ENCODE data around the gene ASB13. TPM values are rescaled to one million over a fixed set of nuclear protein-coding genes. Genes with fewer than 3 reads are reported as not detected.

The ASB13 gene
- total RNA-seq, 1 experiment from 2014 or later: 13.8 TPM

DNA sequence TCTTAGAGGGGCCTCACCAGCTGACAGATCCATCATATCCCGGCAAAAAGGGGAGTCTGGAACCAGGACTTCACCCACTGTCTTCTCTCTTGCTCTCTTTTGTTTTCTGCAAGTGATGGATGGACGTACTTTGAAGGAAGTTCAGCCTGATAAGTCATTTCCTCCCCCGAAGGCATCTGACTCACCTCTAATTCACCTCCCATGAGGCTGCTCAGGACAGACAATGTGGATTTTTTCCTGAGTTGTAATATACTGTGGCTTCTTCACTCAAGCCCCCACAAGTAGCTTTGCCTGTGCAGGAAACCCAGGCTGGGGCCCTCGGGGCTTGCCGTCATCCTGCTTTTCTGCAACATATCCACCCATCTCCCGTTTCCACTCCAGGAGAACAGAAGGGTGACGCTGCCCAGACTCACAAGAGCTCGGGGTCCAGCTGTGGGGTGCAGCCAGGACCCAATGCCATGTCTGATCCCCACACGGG, 70.4 kb downstream of the ASB13 start:
- H3K4me1 ChIP-seq (ENCODE audit: insufficient read depth, low read length): no peaks in the 10 kb centered on the region
- H3K23me2 ChIP-seq (ENCODE audit: insufficient read length, low read depth, low read length, poor library complexity, severe bottlenecking): no peaks in the 10 kb centered on the region
- H3K27me3 Mint-ChIP-seq (ENCODE audit: low read depth): peaks cover 12% of the 10 kb centered on the region
- no peak overlapping the region for H3K56ac ChIP-seq (ENCODE audit: insufficient read length, low read depth, low read length)
- H2BK12ac ChIP-seq (ENCODE audit: insufficient read length, low read depth, low read length): no peak overlapping the region
- peaks cover 14 to 15% of the 10 kb centered on the region in 2 experiments for H3K4me1 Mint-ChIP-seq
- no peak overlapping the region for H3K27ac ChIP-seq (ENCODE audit: insufficient read length, low read depth, low read length)
- no peak overlapping the region for H3K23ac ChIP-seq (ENCODE audit: insufficient read length, low read depth, low read length)
- no peaks in the 10 kb centered on the region for H3K79me1 ChIP-seq (ENCODE audit: insufficient read depth, low read depth, low read length, poor library complexity, severe bottlenecking)
- no peak overlapping the region for H3K14ac ChIP-seq (ENCODE audit: insufficient read depth, low read length)
- no peaks in the 10 kb centered on the region; a peak in 1 of 5 replicates for H3K9me3 Mint-ChIP-seq
- H4K91ac ChIP-seq (ENCODE audit: insufficient read length, low read depth, low read length): no peak overlapping the region
- H3K4me3 Mint-ChIP-seq: no peak overlapping the region
- WGBS (ENCODE audit: extremely low coverage, insufficient read length, low lambda C conversion rate): no CpG with 5 or more reads among the region's 9 CpGs
- H4K5ac ChIP-seq (ENCODE audit: insufficient read length, low read depth, low read length): no peak overlapping the region
- no peak overlapping the region for H2BK120ac ChIP-seq (ENCODE audit: low read depth, low read length, poor library complexity, severe bottlenecking)
- no peaks in the 10 kb centered on the region for H3K79me2 ChIP-seq (ENCODE audit: insufficient read depth, low read length)
- no peaks in the 10 kb centered on the region for H3K36me3 Mint-ChIP-seq (ENCODE audit: insufficient read depth in 1 of 3, low read depth in 3 of 3)
- H3K9ac ChIP-seq (ENCODE audit: extremely low read depth, insufficient read length, low read length): no peak overlapping the region
- TF ChIP-seq CTCF (conservative IDR thresholded peaks at IDR 0.05): no peak
- H4K8ac ChIP-seq (replicated peaks; ENCODE audit: insufficient read length, low read depth, low read length): no peak overlapping the region
- no peak overlapping the region for H3K27ac Mint-ChIP-seq
- no peak overlapping the region for H3K18ac ChIP-seq (ENCODE audit: insufficient read length, low read depth, low read length)
- no peaks in the 10 kb centered on the region for H3K9me3 ChIP-seq (ENCODE audit: control insufficient read depth, low read depth, low read length)
- no peak overlapping the region for H2AFZ ChIP-seq (ENCODE audit: low read length)
- no peak overlapping the region for H3K4ac ChIP-seq (ENCODE audit: low read depth, low read length)
- H3T11ph ChIP-seq (ENCODE audit: low read length): no peak overlapping the region
- H2AK5ac ChIP-seq (ENCODE audit: insufficient read length, low read length): no peak overlapping the region
- H2BK15ac ChIP-seq (ENCODE audit: low read depth, low read length): no peak overlapping the region
- no peaks in the 10 kb centered on the region for H3K27me3 ChIP-seq (ENCODE audit: insufficient read depth, low read length)
- H3K4me2 ChIP-seq (ENCODE audit: insufficient read depth, insufficient read length, low read length): no peak overlapping the region
- no peak overlapping the region for H2BK5ac ChIP-seq (ENCODE audit: insufficient read length, low read length)
- DNase-seq: no peak
- no peaks in the 10 kb centered on the region for H4K20me1 ChIP-seq (ENCODE audit: control insufficient read depth, insufficient read depth, insufficient read length)
- H2BK20ac ChIP-seq (ENCODE audit: low read depth, low read length, poor library complexity, severe bottlenecking): no peak overlapping the region
